Prostate gland (tissue), 2 donors: Measurements from ENCODE around the gene SLC39A11.

Experiments used
- POLR2A ChIP-seq: fragments of 450-650 bp; IDR thresholded peaks from one replicate; pipeline ENCODE4 v1.6.1; 2016; ENCODE audit warnings: antibody characterized with exemption, mild to moderate bottlenecking
- POLR2AphosphoS5 ChIP-seq: sonication (generic); formaldehyde crosslinking; IDR thresholded peaks from one replicate; pipeline ENCODE4 v1.6.1; 2017; ENCODE audit warnings: antibody characterized with exemption
- TF ChIP-seq, protein P1 (sequence below), 4 experiments: fragments of 200-600 bp in 2 of 4; fragments of 450-650 bp in 2 of 4; sonication (generic) in 2 of 4; IDR thresholded peaks; 1 replicate in 3 of 4; 2 replicates in 1 of 4; pipeline ENCODE4 v1.5.1; 2016 to 2019; ENCODE audit warnings: antibody characterized with exemption in 4 of 4, mild to moderate bottlenecking in 2 of 4, moderate library complexity in 2 of 4

DNA sequence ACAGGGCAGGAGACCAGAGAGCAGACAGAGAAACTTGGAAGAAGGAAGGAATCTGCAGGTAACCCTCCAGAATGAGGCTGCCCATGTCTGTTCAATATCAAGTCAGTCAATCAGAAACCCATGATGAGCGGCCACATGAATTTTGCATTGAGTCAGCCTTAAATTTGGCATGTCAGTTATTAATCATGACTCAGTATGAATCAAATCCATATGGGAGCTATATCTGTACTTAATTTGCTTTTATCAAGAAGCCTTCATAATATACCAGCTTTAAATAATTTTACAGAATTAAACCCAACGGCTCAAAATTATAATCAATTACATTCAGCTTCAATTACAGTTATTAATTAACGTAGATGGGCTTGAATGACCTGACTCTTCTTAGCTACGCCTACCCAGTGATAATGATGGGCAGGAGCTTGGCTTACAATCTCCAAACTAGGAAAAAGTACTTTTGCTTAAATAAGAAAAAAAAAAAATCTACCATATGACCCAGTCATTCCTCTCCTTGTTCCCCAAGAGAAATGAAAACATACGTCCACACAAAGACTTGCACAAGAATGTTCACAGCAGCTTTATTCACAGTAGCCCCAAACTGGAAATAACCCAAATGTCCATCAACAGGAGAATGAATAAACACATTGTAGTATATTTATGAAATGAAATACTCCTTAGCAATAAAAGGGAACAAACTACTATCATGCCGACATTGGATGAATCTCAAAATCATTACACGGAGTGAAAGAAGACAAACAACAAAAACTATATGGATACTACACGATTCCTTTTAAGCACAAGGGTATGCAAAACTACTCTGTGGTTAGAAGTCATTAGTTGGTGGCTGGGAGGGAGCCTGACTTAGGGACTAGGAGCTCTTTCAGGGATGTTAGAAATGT, 48.6 kb downstream of the SLC39A11 start:
- TF ChIP-seq, protein P1, sequence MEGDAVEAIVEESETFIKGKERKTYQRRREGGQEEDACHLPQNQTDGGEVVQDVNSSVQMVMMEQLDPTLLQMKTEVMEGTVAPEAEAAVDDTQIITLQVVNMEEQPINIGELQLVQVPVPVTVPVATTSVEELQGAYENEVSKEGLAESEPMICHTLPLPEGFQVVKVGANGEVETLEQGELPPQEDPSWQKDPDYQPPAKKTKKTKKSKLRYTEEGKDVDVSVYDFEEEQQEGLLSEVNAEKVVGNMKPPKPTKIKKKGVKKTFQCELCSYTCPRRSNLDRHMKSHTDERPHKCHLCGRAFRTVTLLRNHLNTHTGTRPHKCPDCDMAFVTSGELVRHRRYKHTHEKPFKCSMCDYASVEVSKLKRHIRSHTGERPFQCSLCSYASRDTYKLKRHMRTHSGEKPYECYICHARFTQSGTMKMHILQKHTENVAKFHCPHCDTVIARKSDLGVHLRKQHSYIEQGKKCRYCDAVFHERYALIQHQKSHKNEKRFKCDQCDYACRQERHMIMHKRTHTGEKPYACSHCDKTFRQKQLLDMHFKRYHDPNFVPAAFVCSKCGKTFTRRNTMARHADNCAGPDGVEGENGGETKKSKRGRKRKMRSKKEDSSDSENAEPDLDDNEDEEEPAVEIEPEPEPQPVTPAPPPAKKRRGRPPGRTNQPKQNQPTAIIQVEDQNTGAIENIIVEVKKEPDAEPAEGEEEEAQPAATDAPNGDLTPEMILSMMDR (IDR thresholded peaks at IDR 0.05) = no peak
- TF ChIP-seq POLR2AphosphoS5 (no peak), POLR2A (no peak)
